Measurements from ENCODE around the gene CRACR2B.

CRACR2B gene

GRCh38 chr11:832529-833113, 4.9 kb downstream of the CRACR2B start, which contains the start of gene CD151:
CD151 (plus strand) TSS chr11:832952; CDS start chr11:836070, 3,118 bp downstream.
- H3K9ac ChIP-seq (ENCODE audit: low read depth in 1 of 2, low read length in 2 of 2): peak within 1 kb of the TSS; percentile 92 to 93

GRCh38 chr11:833114-833791, 5.5 kb downstream of the CRACR2B start:
- Histone ChIP-seq H3K27ac (ENCODE audit: low read depth, low read length) (peak overlapping the region; percentile 92), H3K36me3 (ENCODE audit: control insufficient read depth in 1 of 2, insufficient read depth in 2 of 2, low read length in 2 of 2) (peaks cover 4 to 22% of the 10 kb centered on the region in 2 donors), H3K9me3 (ENCODE audit: control insufficient read depth in 1 of 2, low read length in 2 of 2) (no peaks in the 10 kb centered on the region), H3K27me3 (ENCODE audit: control insufficient read depth in 1 of 2, insufficient read depth in 2 of 2, low read length in 2 of 2) (no peaks in the 10 kb centered on the region), H3K4me3 (ENCODE audit: low read depth in 1 of 2, low read length in 2 of 2) (peak overlapping the region; percentile 75 to 78), H3K9ac (ENCODE audit: low read depth in 1 of 2, low read length in 2 of 2) (peak overlapping the region; percentile 92 to 93), H3K4me1 (ENCODE audit: control insufficient read depth in 1 of 2, insufficient read depth in 2 of 2, low read length in 2 of 2) (peaks cover 48 to 69% of the 10 kb centered on the region in 2 donors)

More at GRCh38 chr11:832529-833113, 4.9 kb downstream of the CRACR2B start, which contains the start of gene CD151:
- H3K4me3 ChIP-seq (ENCODE audit: low read depth in 1 of 2, low read length in 2 of 2): peak within 1 kb of the TSS; percentile 75 to 78
- peaks cover 4 to 16% of the 10 kb centered on the region in 2 donors for H3K36me3 ChIP-seq (ENCODE audit: control insufficient read depth in 1 of 2, insufficient read depth in 2 of 2, low read length in 2 of 2)
- peaks cover 47 to 69% of the 10 kb centered on the region in 2 donors for H3K4me1 ChIP-seq (ENCODE audit: control insufficient read depth in 1 of 2, insufficient read depth in 2 of 2, low read length in 2 of 2)
- H3K27me3 ChIP-seq (ENCODE audit: control insufficient read depth in 1 of 2, insufficient read depth in 2 of 2, low read length in 2 of 2): no peaks in the 10 kb centered on the region
- H3K27ac ChIP-seq (ENCODE audit: low read depth, low read length): peak within 1 kb of the TSS; percentile 92
- H3K9me3 ChIP-seq (ENCODE audit: control insufficient read depth in 1 of 2, low read length in 2 of 2): no peaks in the 10 kb centered on the region

DNA sequence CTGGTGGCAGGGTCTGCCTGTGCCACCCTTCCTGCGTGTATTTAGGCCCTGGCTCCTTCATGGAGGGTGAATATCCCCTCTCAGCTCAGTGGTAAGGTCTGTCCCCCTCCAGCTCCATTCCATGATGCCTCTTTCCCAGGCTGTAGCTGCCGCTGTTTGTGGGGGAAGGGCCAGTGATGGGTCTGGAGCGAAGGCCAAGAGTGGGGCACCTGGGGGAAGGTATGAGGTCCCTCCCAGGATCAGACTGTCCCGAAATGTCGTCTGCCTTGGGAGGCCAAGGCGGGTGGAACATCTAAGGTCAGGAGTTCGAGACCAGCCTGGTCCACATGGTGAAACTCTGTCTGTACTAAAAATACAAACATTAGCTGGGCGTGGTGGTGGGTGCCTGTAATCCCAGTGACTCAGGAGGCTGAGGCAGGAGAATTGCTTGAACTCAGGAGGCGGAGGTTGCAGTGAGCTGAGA, 6.2 kb downstream of the CRACR2B start:
- Histone ChIP-seq H3K4me1 (ENCODE audit: control insufficient read depth in 1 of 2, insufficient read depth in 2 of 2, low read length in 2 of 2) (peaks cover 47 to 67% of the 10 kb centered on the region in 2 donors), H3K9ac (ENCODE audit: low read depth in 1 of 2, low read length in 2 of 2) (peak overlapping the region; percentile 92 to 93), H3K4me3 (ENCODE audit: low read depth in 1 of 2, low read length in 2 of 2) (peak overlapping the region; percentile 75 to 78), H3K27me3 (ENCODE audit: control insufficient read depth in 1 of 2, insufficient read depth in 2 of 2, low read length in 2 of 2) (no peaks in the 10 kb centered on the region), H3K9me3 (ENCODE audit: control insufficient read depth in 1 of 2, low read length in 2 of 2) (no peaks in the 10 kb centered on the region), H3K36me3 (ENCODE audit: control insufficient read depth in 1 of 2, insufficient read depth in 2 of 2, low read length in 2 of 2) (peaks cover 9 to 27% of the 10 kb centered on the region in 2 donors), H3K27ac (ENCODE audit: low read depth, low read length) (peak overlapping the region; percentile 92)

GRCh38 chr11:834371-835316, 6.9 kb downstream of the CRACR2B start:
- H3K9ac ChIP-seq (ENCODE audit: low read depth in 1 of 2, low read length in 2 of 2): peak overlapping the region; percentile 44 to 93
- H3K9me3 ChIP-seq (ENCODE audit: control insufficient read depth in 1 of 2, low read length in 2 of 2): no peaks in the 10 kb centered on the region
- peak overlapping the region; percentile 75 to 78 for H3K4me3 ChIP-seq (ENCODE audit: low read depth in 1 of 2, low read length in 2 of 2)
- H3K27me3 ChIP-seq (ENCODE audit: control insufficient read depth in 1 of 2, insufficient read depth in 2 of 2, low read length in 2 of 2): no peaks in the 10 kb centered on the region
- H3K27ac ChIP-seq (ENCODE audit: low read depth, low read length): peak overlapping the region; percentile 92
- peaks cover 14 to 34% of the 10 kb centered on the region in 2 donors for H3K36me3 ChIP-seq (ENCODE audit: control insufficient read depth in 1 of 2, insufficient read depth in 2 of 2, low read length in 2 of 2)
- H3K4me1 ChIP-seq (ENCODE audit: control insufficient read depth in 1 of 2, insufficient read depth in 2 of 2, low read length in 2 of 2): peaks cover 46 to 62% of the 10 kb centered on the region in 2 donors

GRCh38 chr11:836274-836673, 8.6 kb downstream of the CRACR2B start:
- Histone ChIP-seq H3K4me3 (ENCODE audit: low read depth in 1 of 2, low read length in 2 of 2) (no peak overlapping the region), H3K9me3 (ENCODE audit: control insufficient read depth in 1 of 2, low read length in 2 of 2) (no peaks in the 10 kb centered on the region), H3K4me1 (ENCODE audit: control insufficient read depth in 1 of 2, insufficient read depth in 2 of 2, low read length in 2 of 2) (peaks cover 48 to 61% of the 10 kb centered on the region in 2 donors), H3K27ac (ENCODE audit: low read depth, low read length) (no peak overlapping the region), H3K36me3 (ENCODE audit: control insufficient read depth in 1 of 2, insufficient read depth in 2 of 2, low read length in 2 of 2) (peaks cover 14 to 44% of the 10 kb centered on the region in 2 donors), H3K9ac (ENCODE audit: low read depth in 1 of 2, low read length in 2 of 2) (no peak overlapping the region), H3K27me3 (ENCODE audit: control insufficient read depth in 1 of 2, insufficient read depth in 2 of 2, low read length in 2 of 2) (no peaks in the 10 kb centered on the region)

- peaks cover 14 to 44% of the 10 kb centered on the region in 2 donors for H3K36me3 ChIP-seq (ENCODE audit: control insufficient read depth in 1 of 2, insufficient read depth in 2 of 2, low read length in 2 of 2)
- H3K27ac ChIP-seq (ENCODE audit: low read depth, low read length): no peak overlapping the region
- H3K9me3 ChIP-seq (ENCODE audit: control insufficient read depth in 1 of 2, low read length in 2 of 2): no peaks in the 10 kb centered on the region
- peaks cover 45 to 61% of the 10 kb centered on the region in 2 donors for H3K4me1 ChIP-seq (ENCODE audit: control insufficient read depth in 1 of 2, insufficient read depth in 2 of 2, low read length in 2 of 2)
- H3K4me3 ChIP-seq (ENCODE audit: low read depth in 1 of 2, low read length in 2 of 2): no peak overlapping the region
- H3K27me3 ChIP-seq (ENCODE audit: control insufficient read depth in 1 of 2, insufficient read depth in 2 of 2, low read length in 2 of 2): no peaks in the 10 kb centered on the region
- H3K9ac ChIP-seq (ENCODE audit: low read depth in 1 of 2, low read length in 2 of 2): no peak overlapping the region
Observed at GRCh38 chr11:836700-837099, 9.0 kb downstream of the CRACR2B start.

DNA sequence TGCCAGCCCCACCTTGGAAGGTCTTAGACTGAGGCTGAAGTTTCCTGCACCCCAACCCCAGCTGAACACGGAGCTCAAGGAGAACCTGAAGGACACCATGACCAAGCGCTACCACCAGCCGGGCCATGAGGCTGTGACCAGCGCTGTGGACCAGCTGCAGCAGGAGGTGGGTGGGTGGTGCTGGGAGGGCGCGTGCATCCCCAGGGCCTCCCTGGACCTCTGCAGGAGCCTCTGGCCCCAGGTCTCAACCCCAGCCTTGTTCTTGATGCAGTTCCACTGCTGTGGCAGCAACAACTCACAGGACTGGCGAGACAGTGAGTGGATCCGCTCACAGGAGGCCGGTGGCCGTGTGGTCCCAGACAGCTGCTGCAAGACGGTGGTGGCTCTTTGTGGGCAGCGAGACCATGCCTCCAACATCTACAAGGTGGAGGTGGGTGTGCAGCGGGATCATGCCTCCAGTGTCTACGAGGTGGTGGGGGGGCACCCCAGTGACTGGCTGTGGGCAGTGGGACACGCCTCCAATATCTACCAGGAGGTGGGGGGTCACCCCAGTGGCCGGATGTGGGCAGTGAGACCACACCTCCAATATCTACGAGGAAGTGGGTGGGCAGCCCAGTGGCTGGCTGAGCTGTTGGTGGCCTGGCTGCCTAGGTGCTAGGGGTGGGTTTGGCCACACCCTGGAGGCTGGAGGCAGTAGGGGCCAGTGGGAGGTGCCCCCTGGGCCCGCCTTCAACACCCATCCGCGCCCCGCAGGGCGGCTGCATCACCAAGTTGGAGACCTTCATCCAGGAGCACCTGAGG, 9.7 kb downstream of the CRACR2B start:
- no peaks in the 10 kb centered on the region for H3K9me3 ChIP-seq (ENCODE audit: control insufficient read depth in 1 of 2, low read length in 2 of 2)
- H3K36me3 ChIP-seq (ENCODE audit: control insufficient read depth in 1 of 2, insufficient read depth in 2 of 2, low read length in 2 of 2): peaks cover 14 to 44% of the 10 kb centered on the region in 2 donors
- no peak overlapping the region for H3K9ac ChIP-seq (ENCODE audit: low read depth in 1 of 2, low read length in 2 of 2)
- peaks cover 38 to 54% of the 10 kb centered on the region in 2 donors for H3K4me1 ChIP-seq (ENCODE audit: control insufficient read depth in 1 of 2, insufficient read depth in 2 of 2, low read length in 2 of 2)
- H3K4me3 ChIP-seq (ENCODE audit: low read depth in 1 of 2, low read length in 2 of 2): no peak overlapping the region
- no peaks in the 10 kb centered on the region for H3K27me3 ChIP-seq (ENCODE audit: control insufficient read depth in 1 of 2, insufficient read depth in 2 of 2, low read length in 2 of 2)
- no peak overlapping the region for H3K27ac ChIP-seq (ENCODE audit: low read depth, low read length)

GRCh38 chr11:837990-838307, 10.2 kb downstream of the CRACR2B start:
- H3K9me3 ChIP-seq (ENCODE audit: control insufficient read depth in 1 of 2, low read length in 2 of 2): no peaks in the 10 kb centered on the region
- peaks cover 38 to 52% of the 10 kb centered on the region in 2 donors for H3K4me1 ChIP-seq (ENCODE audit: control insufficient read depth in 1 of 2, insufficient read depth in 2 of 2, low read length in 2 of 2)
- H3K27me3 ChIP-seq (ENCODE audit: control insufficient read depth in 1 of 2, insufficient read depth in 2 of 2, low read length in 2 of 2): no peaks in the 10 kb centered on the region
- H3K4me3 ChIP-seq (ENCODE audit: low read depth in 1 of 2, low read length in 2 of 2): no peak overlapping the region
- H3K9ac ChIP-seq (ENCODE audit: low read depth in 1 of 2, low read length in 2 of 2): no peak overlapping the region
- H3K27ac ChIP-seq (ENCODE audit: low read depth, low read length): no peak overlapping the region
- H3K36me3 ChIP-seq (ENCODE audit: control insufficient read depth in 1 of 2, insufficient read depth in 2 of 2, low read length in 2 of 2): peaks cover 14 to 44% of the 10 kb centered on the region in 2 donors

DNA sequence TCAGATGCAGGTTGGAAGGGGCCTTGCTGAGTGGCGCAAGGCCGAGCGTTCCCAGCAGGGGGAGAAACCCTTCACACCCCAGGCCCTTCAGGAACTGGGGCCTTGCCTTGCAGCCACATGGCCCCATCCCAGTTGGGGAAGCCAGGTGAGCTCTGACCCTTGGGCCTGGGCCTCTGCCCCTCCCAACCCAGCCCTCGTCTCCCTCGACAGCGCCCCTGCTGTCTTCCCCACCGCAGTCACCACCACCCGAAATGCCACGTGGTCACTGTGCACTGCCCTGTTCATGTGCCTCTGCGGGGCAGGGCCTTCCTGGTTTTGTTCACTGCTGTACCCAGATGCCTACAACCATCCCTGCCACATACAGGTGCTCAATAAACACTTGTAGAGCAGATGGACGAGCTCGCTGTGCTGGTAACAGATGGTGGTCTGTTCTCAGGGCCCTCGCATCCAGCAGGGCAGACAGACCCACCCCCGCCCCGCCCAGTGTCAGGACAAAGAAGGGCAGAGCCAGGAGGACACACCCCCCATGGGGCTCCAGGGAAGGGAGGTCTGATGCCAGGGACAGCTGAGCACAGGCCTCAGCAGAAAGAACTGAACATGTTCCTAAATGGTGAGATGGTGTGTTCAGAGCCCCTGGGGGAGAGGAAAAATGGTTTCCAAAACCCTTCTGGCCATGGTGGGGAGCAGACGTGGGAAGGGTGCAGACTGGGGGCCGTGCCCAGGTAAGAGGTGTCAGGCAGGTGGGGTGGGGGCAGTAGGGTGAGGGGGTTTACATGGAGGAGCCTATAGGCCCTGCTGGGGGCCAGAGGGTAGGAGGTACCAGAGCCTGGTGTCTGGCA, 10.9 kb downstream of the CRACR2B start:
- Histone ChIP-seq H3K4me3 (ENCODE audit: low read depth in 1 of 2, low read length in 2 of 2) (no peak overlapping the region), H3K9me3 (ENCODE audit: control insufficient read depth in 1 of 2, low read length in 2 of 2) (no peaks in the 10 kb centered on the region), H3K4me1 (ENCODE audit: control insufficient read depth in 1 of 2, insufficient read depth in 2 of 2, low read length in 2 of 2) (peaks cover 42 to 52% of the 10 kb centered on the region in 2 donors), H3K27me3 (ENCODE audit: control insufficient read depth in 1 of 2, insufficient read depth in 2 of 2, low read length in 2 of 2) (peaks cover 0 to 1% of the 10 kb centered on the region in 2 donors), H3K27ac (ENCODE audit: low read depth, low read length) (no peak overlapping the region), H3K9ac (ENCODE audit: low read depth in 1 of 2, low read length in 2 of 2) (no peak overlapping the region), H3K36me3 (ENCODE audit: control insufficient read depth in 1 of 2, insufficient read depth in 2 of 2, low read length in 2 of 2) (peaks cover 14 to 44% of the 10 kb centered on the region in 2 donors)

Measured in duodenal mucosa (tissue), 2 donors.